Testis (tissue), 3 donors: ENCODE data around the gene C16orf46. TPM values are rescaled to one million over a fixed set of nuclear protein-coding genes. Genes with fewer than 3 reads are reported as not detected.

Experiments used
- DNase-seq: peaks from one replicate; pipeline ENCODE4 v3.0.0-alpha.2; 2019
- H3K27ac ChIP-seq, 2 donors: fragments of 200-600 bp; sonication (generic); one replicate each; pipeline ENCODE4 v1.5.1; 2019
- H3K27me3 ChIP-seq: fragments of 200-600 bp; sonication (generic); one replicate; pipeline ENCODE4 v1.5.1; 2019
- H3K36me3 ChIP-seq: fragments of 200-600 bp; sonication (generic); one replicate; pipeline ENCODE4 v1.5.1; 2017; ENCODE audit warnings: low read depth; ENCODE audit errors: missing control alignments
- H3K4me1 ChIP-seq: fragments of 200-600 bp; sonication (generic); one replicate; pipeline ENCODE4 v1.5.1; 2019
- H3K4me3 ChIP-seq, 2 donors: fragments of 200-600 bp; sonication (generic); one replicate each; pipeline ENCODE4 v1.5.1; 2017 to 2019
- H3K9me3 ChIP-seq: fragments of 200-600 bp; sonication (generic); one replicate; pipeline ENCODE4 v1.5.1; 2017
- POLR2A ChIP-seq: fragments of 450-650 bp; IDR thresholded peaks from one replicate; pipeline ENCODE4 v1.6.1; 2017; ENCODE audit warnings: antibody characterized with exemption, mild to moderate bottlenecking, moderate library complexity
- WGBS, 2 donors: methylation state at CpG; one replicate each; pipeline ENCODE4 v1.1.5; 2018; 5-methylcytosine and 5-hydroxymethylcytosine counted together
- intact Hi-C: fragments of 100-400 bp; cut with DNase I; formaldehyde crosslinking; loops from one replicate; pipeline ENCODE4 v1.15.1; 2023; ENCODE audit warnings: low total_unique reads
- polyA plus RNA-seq: library from polyadenylated mRNA; stranded (reverse); fragments of 350-450 nt; fragmentation: Illumina TruSeq; extraction: RNeasy Lipid Tissue Mini Kit (QIAGEN cat#74804); gene quantifications from one replicate; pipeline ENCODE4 v1.2.3, GENCODE V29; 2014; ENCODE audit warnings: low read depth, low replicate concordance; ENCODE audit not compliant: insufficient read depth
- total RNA-seq, 2 donors: library from RNA; depleted of rRNA; stranded (reverse); fragments of >200 nt; gene quantifications; one replicate each; pipeline ENCODE4 v1.2.3, GENCODE V29; 2016
- TF ChIP-seq, protein P1 (sequence below), 3 experiments: fragments of 450-650 bp in 2 of 3; fragments of 200-600 bp in 1 of 3; sonication (generic) in 1 of 3; IDR thresholded peaks; one replicate each; pipeline ENCODE4 v1.5.1; 2016 to 2019; ENCODE audit warnings: antibody characterized with exemption in 3 of 3, mild to moderate bottlenecking in 2 of 3, moderate library complexity in 1 of 3

The C16orf46 gene
- total and polyA plus RNA-seq, 3 donors from 2014 or later: 7.7 to 15.2 (median 10.2) TPM

DNA sequence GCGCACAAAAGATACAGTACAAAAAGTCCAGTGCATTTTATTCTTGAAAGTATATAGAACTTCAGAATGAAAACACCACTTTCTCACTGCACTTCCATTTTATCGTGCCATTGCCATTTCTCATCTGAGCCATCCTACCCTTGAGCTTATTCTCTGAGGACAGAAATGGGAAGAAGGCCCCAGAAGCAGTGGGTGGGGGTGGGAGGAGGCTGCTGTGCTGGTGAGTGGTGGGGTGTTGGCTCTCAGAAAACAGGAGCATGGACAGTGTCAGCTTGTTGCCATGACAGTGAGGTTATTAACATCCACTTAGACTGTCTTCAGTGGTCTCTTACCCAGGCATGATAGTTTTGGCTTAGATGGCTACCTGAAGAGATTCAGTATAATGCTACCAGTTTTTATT, 36.9 kb downstream of the C16orf46 start:
- no peaks in the 10 kb centered on the region for H3K36me3 ChIP-seq
- no peak for DNase-seq
- no peaks in the 10 kb centered on the region for H3K27me3 ChIP-seq
- no peak overlapping the region for H3K4me3 ChIP-seq
- no peaks in the 10 kb centered on the region for H3K9me3 ChIP-seq
- TF ChIP-seq POLR2A: no peak
- TF ChIP-seq, protein P1, sequence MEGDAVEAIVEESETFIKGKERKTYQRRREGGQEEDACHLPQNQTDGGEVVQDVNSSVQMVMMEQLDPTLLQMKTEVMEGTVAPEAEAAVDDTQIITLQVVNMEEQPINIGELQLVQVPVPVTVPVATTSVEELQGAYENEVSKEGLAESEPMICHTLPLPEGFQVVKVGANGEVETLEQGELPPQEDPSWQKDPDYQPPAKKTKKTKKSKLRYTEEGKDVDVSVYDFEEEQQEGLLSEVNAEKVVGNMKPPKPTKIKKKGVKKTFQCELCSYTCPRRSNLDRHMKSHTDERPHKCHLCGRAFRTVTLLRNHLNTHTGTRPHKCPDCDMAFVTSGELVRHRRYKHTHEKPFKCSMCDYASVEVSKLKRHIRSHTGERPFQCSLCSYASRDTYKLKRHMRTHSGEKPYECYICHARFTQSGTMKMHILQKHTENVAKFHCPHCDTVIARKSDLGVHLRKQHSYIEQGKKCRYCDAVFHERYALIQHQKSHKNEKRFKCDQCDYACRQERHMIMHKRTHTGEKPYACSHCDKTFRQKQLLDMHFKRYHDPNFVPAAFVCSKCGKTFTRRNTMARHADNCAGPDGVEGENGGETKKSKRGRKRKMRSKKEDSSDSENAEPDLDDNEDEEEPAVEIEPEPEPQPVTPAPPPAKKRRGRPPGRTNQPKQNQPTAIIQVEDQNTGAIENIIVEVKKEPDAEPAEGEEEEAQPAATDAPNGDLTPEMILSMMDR (IDR thresholded peaks at IDR 0.05): no peak
- H3K27ac ChIP-seq: no peak overlapping the region
- intact Hi-C loops: no loop called here
- H3K4me1 ChIP-seq: peaks cover 13% of the 10 kb centered on the region
- WGBS, 2 donors: 88 to 93% methylated on average over 2 of the region's 2 CpGs

DNA sequence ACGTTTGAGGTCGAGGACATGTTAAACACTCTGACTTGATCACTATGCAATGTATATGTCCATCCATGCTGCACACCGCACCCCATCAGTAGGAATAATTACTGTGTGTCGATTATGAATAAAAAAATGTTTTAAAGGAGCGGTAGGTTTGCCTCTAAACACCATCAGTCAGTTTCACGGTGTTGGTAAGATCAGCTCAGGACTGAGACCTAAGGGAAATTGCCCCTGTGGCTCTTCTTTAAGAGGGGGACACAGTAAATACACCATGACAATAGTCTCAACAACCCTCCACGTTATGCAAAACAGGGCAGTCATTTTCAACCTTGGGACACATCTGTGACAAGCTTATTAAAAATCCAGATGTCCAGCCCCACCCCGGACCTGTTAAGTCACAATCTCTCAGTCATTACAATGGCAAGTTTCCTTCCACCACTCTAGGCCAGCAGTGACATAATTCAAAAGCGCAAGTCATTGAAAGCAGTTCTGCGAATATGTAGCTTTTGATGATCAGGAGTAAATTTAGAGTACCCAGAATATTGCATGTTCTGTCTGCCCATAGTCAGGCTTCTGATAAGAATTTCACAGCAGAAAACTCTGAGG, 40.2 kb downstream of the C16orf46 start:
- Histone ChIP-seq H3K36me3 (no peaks in the 10 kb centered on the region), H3K4me3 (peak overlapping the region; percentile 70 to 89), H3K27ac (peak overlapping the region in 1 of 2 donors; percentile 76), H3K4me1 (peaks cover 13% of the 10 kb centered on the region), H3K27me3 (no peaks in the 10 kb centered on the region), H3K9me3 (no peaks in the 10 kb centered on the region)
- TF ChIP-seq, protein P1 (IDR thresholded peaks at IDR 0.05): no peak
- TF ChIP-seq POLR2A: no peak
- WGBS, 2 donors: 25 to 26% methylated on average over 10 of the region's 10 CpGs
- no peak for DNase-seq
- intact Hi-C loops: no loop called here

DNA sequence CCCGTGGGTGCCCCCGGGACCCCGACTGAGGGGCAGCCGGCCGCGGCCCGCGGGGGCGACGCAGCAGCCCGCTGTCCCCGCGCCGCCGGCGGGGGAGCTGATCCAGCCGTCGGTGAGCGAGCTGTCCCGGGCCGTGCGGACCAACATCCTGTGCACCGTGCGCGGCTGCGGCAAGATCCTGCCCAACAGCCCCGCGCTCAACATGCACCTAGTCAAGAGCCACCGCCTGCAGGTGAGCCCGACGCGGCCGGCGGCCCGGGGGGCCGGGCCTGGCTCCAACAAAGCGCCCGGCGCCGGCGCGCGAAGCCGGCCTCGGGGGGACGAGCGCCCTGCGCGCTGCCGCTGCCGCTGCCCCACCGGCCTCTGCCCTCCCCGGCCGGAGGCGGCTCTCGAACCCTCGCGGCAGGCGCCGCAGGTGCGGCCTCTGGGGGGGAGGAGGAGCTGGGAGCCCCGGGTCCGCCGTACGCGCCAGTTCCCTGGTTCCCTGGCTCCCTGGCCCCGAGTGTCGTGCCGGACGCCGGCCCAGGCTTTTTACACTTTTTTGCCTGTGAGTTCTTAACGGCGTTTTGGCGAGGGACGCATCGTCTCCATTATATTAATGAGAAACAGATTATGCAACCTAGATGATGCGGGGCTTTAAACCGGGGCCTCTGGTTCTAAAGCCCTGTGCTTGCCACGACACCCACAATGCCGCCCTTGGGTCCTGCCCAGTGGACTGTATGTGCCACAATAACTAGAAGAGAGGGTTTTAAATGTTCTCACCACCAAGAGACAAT, 40.9 kb downstream of the C16orf46 start:
- peak; percentile 40 for DNase-seq
- intact Hi-C loops: no loop called here
- Histone ChIP-seq H3K27me3 (no peaks in the 10 kb centered on the region), H3K4me3 (peak overlapping the region; percentile 70 to 89), H3K27ac (peak overlapping the region in 1 of 2 donors; percentile 76), H3K9me3 (no peaks in the 10 kb centered on the region), H3K4me1 (peaks cover 13% of the 10 kb centered on the region), H3K36me3 (no peaks in the 10 kb centered on the region)
- 0% methylated on average over 28 to 58 of the region's 80 CpGs for WGBS, 2 donors
- no peak for TF ChIP-seq POLR2A
- TF ChIP-seq, protein P1 (IDR thresholded peaks at IDR 0.05): no peak

DNA sequence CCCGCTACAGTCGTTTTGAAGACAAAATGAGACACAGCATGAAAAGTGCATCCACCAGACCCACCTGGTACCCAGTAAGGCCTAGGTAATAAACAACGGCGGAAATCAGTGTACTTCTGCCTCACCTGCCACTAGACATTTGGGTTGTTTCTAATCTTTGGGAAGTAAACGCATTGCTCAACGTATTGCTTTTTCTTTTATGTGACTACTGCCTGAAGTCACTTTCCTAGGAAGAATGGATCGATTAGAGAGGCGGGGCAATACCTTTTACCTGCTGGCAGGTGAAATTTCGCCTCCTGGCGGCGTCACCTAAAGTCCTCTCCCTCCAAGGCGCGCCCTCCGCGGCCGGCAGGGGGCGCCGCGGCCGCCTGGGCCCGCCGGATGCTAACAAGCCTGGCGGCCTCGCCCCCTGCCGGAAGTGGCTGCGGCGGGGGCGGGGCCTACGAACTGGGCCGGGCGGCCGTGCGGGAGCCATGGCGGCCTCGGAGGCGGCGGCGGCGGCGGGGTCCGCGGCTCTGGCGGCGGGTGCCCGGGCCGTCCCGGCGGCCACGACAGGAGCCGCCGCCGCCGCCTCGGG, 41.6 kb downstream of the C16orf46 start, which contains the start of gene ATMIN:
Gene ATMIN, plus strand, starts transcription at position 445 of the 577 bp plus-strand sequence. Its CDS starts 29 bp downstream, at position 474.
- DNase-seq: peak; percentile 90
- TF ChIP-seq, protein P1 (IDR thresholded peaks at IDR 0.05): peak; percentile 93 to 99 (median 95)
- no peak for TF ChIP-seq POLR2A
- peaks cover 13% of the 10 kb centered on the region for H3K4me1 ChIP-seq
- peak within 1 kb of the TSS; percentile 70 to 89 for H3K4me3 ChIP-seq
- H3K27ac ChIP-seq: peak within 1 kb of the TSS in 1 of 2 donors; percentile 76
- H3K27me3 ChIP-seq: no peaks in the 10 kb centered on the region
- H3K36me3 ChIP-seq: no peaks in the 10 kb centered on the region
- no peaks in the 10 kb centered on the region for H3K9me3 ChIP-seq
- intact Hi-C loops: no loop called here
- 7 to 20% methylated on average over 6 to 31 of the region's 54 CpGs for WGBS, 2 donors
